OCI-LY7 (cell line): Measurements from ENCODE around the gene SLC16A12. TPM values are rescaled to one million over a fixed set of nuclear protein-coding genes. Genes with fewer than 3 reads are reported as not detected.

ENCODE experiments used
- BruUV-seq: library from RNA; stranded (reverse); fragments of 400-500 nt; replicated peaks from 2 replicates; lab custom pipeline; 2021; lab: Mats Ljungman, UMichigan
- CTCF ChIA-PET: fragments of 300-600 bp; sonication (Branson Sonifier 250); formaldehyde crosslinking; loops from one replicate; lab custom pipeline; 2022; ENCODE audit warnings: antibody characterized with exemption; ENCODE audit not compliant: unreplicated experiment; lab: Charles Lee
- POLR2A ChIA-PET: fragments of 300-600 bp; sonication (Branson Sonifier 250); formaldehyde crosslinking; loops from one replicate; lab custom pipeline; 2022; ENCODE audit warnings: antibody characterized with exemption; lab: Charles Lee
- DNase-seq: peaks from one replicate; pipeline ENCODE4 v3.0.0-alpha.2; 2015; ENCODE audit warnings: low spot score
- H2AFZ ChIP-seq: fragments of 200-600 bp; sonication (generic), shearing (Covaris generic); 2 replicates; pipeline ENCODE4 v1.6.1; 2014; ENCODE audit warnings: mild to moderate bottlenecking, antibody characterized with exemption, low read length, moderate library complexity
- H3K27ac ChIP-seq: fragments of 200-600 bp; sonication (generic); 2 replicates; pipeline ENCODE4 v1.5.1; 2014; ENCODE audit warnings: mixed run types, low read depth, mild to moderate bottlenecking, moderate library complexity, low read length, inconsistent platforms; ENCODE audit not compliant: poor library complexity, severe bottlenecking
- H3K36me3 ChIP-seq: fragments of 200-600 bp; sonication (generic); 2 replicates; pipeline ENCODE4 v1.6.1; 2014; ENCODE audit warnings: mild to moderate bottlenecking, antibody characterized with exemption, low read length, moderate library complexity, mixed read lengths; ENCODE audit not compliant: insufficient read depth
- H3K4me1 ChIP-seq: fragments of 200-600 bp; sonication (generic); 2 replicates; pipeline ENCODE4 v1.5.1; 2014; ENCODE audit warnings: mild to moderate bottlenecking, low read length; ENCODE audit not compliant: insufficient read depth, poor library complexity, severe bottlenecking
- H3K4me2 ChIP-seq: fragments of 200-600 bp; sonication (generic); 2 replicates; pipeline ENCODE4 v1.6.1; 2014; ENCODE audit warnings: mild to moderate bottlenecking, low read length
- H3K4me3 ChIP-seq: fragments of 200-600 bp; sonication (generic); 2 replicates; pipeline ENCODE4 v1.5.1; 2014; ENCODE audit warnings: mild to moderate bottlenecking, low read depth, low read length; ENCODE audit not compliant: poor library complexity, severe bottlenecking
- H3K79me2 ChIP-seq: fragments of 200-600 bp; sonication (generic); 2 replicates; pipeline ENCODE4 v1.6.1; 2016; ENCODE audit warnings: low read depth, mild to moderate bottlenecking, low read length, moderate library complexity, mixed read lengths; ENCODE audit not compliant: insufficient read depth
- H3K9me2 ChIP-seq: fragments of 200-600 bp; sonication (generic); 2 replicates; pipeline ENCODE4 v1.6.1; 2016; ENCODE audit warnings: mild to moderate bottlenecking, low read length, mixed read lengths; ENCODE audit not compliant: insufficient read depth
- H3K9me3 ChIP-seq: fragments of 200-600 bp; sonication (generic); 2 replicates; pipeline ENCODE4 v1.6.1; 2014; ENCODE audit warnings: mild to moderate bottlenecking, mixed run types, low read length, mixed read lengths
- H4K20me1 ChIP-seq: fragments of 200-600 bp; sonication (generic); 2 replicates; pipeline ENCODE4 v1.6.1; 2014; ENCODE audit warnings: mild to moderate bottlenecking, antibody characterized with exemption, low read length, moderate library complexity, mixed read lengths; ENCODE audit not compliant: insufficient read depth
- EZH2phosphoT487 ChIP-seq: fragments of 200-600 bp; sonication (generic); IDR thresholded peaks from 2 replicates; pipeline ENCODE4 v1.6.1; 2018; ENCODE audit warnings: low read depth, borderline replicate concordance, mild to moderate bottlenecking, mixed run types, antibody characterized with exemption, low read length, moderate library complexity, mixed read lengths
- intact Hi-C: fragments of 100-400 bp; cut with micrococcal nuclease; formaldehyde crosslinking; loops from one replicate; pipeline ENCODE4 v1.10.0; 2022; ENCODE audit not compliant: unreplicated experiment
- total RNA-seq, 2 experiments: library from RNA; depleted of rRNA in 1 of 2; stranded (reverse); fragments of >200 nt in 1 of 2; shearing (Covaris generic) in 1 of 2; gene quantifications; 2 replicates each; pipeline ENCODE4 v1.2.3, GENCODE V29; 2014 to 2022
- TF ChIP-seq, protein P1 (sequence below): fragments of 200-600 bp; sonication (generic); conservative IDR thresholded peaks from 2 replicates; pipeline ENCODE4 v1.5.1; 2014; ENCODE audit warnings: mild to moderate bottlenecking, antibody characterized with exemption, low read length, moderate library complexity, mixed read lengths

Gene SLC16A12
- total RNA-seq, 2 experiments from 2014 or later = not detected

DNA sequence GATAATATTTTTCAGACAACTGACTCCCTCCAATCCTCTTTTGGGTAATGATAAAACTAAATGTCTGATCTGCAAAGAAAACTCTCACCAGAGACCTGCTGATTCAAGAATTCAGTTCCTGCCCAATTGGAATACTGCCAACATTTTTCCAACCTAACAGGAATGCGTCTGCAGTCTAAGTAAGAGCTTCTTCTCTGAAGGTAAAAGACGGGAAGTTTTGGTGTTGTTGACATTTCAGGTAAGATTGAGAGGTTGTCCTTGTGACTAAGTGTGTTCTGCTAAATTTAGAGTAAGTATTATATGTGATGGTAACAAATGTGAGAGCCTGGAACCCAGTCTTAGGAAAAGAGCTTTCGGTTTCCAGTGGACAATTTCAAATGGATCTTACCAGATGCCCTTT, 103.4 kb downstream of the SLC16A12 start:
- Histone ChIP-seq H3K27ac (no peak overlapping the region), H3K9me3 (no peaks in the 10 kb centered on the region), H3K9me2 (no peaks in the 10 kb centered on the region), H3K4me3 (no peak overlapping the region), H2AFZ (no peak overlapping the region), H3K36me3 (no peaks in the 10 kb centered on the region), H3K4me1 (no peaks in the 10 kb centered on the region), H3K4me2 (no peak overlapping the region), H4K20me1 (no peaks in the 10 kb centered on the region), H3K79me2 (no peaks in the 10 kb centered on the region)
- ChIA-PET POLR2A (interaction anchor here (0.6 to 1.0 kb wide), 3 partner anchors 18 to 734 kb away, joined by 3 read pairs; partner anchors contain the start of gene IFIT5), CTCF (no interaction called here)
- intact Hi-C loops = no loop called here
- TF ChIP-seq, protein P1, sequence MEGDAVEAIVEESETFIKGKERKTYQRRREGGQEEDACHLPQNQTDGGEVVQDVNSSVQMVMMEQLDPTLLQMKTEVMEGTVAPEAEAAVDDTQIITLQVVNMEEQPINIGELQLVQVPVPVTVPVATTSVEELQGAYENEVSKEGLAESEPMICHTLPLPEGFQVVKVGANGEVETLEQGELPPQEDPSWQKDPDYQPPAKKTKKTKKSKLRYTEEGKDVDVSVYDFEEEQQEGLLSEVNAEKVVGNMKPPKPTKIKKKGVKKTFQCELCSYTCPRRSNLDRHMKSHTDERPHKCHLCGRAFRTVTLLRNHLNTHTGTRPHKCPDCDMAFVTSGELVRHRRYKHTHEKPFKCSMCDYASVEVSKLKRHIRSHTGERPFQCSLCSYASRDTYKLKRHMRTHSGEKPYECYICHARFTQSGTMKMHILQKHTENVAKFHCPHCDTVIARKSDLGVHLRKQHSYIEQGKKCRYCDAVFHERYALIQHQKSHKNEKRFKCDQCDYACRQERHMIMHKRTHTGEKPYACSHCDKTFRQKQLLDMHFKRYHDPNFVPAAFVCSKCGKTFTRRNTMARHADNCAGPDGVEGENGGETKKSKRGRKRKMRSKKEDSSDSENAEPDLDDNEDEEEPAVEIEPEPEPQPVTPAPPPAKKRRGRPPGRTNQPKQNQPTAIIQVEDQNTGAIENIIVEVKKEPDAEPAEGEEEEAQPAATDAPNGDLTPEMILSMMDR = no peak
- no peak for TF ChIP-seq EZH2phosphoT487
- no TSS peak for BruUV-seq
- no peak for DNase-seq

DNA sequence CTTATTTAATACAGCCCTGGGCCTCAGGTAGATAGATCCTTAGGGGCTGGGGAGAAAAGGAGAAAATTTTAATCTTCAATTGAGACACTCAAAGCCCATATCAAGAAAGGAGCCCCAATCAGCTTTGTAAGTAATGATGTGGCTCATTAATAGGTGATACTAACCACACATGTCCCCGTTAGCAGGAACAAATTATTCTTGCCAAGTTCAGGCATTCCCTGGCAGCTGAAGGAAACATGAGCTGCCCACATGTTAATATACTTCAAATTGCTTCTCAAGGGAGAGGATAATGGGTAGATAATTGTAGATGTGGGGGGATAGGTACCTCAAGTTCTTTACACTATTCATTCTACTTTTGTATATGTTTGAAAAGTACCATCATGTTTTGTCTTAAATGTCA, 106.5 kb downstream of the SLC16A12 start:
- no peaks in the 10 kb centered on the region for H3K4me1 ChIP-seq
- no peaks in the 10 kb centered on the region for H3K36me3 ChIP-seq
- no peak overlapping the region for H2AFZ ChIP-seq
- H3K79me2 ChIP-seq = no peaks in the 10 kb centered on the region
- no peaks in the 10 kb centered on the region for H3K9me2 ChIP-seq
- no TSS peak for BruUV-seq
- ChIA-PET POLR2A (interaction anchor here (0.7 to 1.1 kb wide), 2 partner anchors 10 to 315 kb away, joined by 3 read pairs; no protein-coding TSS in a partner anchor), CTCF (no interaction called here)
- H3K4me3 ChIP-seq = no peak overlapping the region
- intact Hi-C loops = loop anchor here (5.0 kb wide), 1 partner anchor 363 kb away; no protein-coding TSS in a partner anchor
- DNase-seq = no peak
- no peak overlapping the region for H3K4me2 ChIP-seq
- no peak overlapping the region for H3K27ac ChIP-seq
- TF ChIP-seq EZH2phosphoT487 = no peak
- TF ChIP-seq, protein P1 = no peak
- no peaks in the 10 kb centered on the region for H3K9me3 ChIP-seq
- no peaks in the 10 kb centered on the region for H4K20me1 ChIP-seq

DNA sequence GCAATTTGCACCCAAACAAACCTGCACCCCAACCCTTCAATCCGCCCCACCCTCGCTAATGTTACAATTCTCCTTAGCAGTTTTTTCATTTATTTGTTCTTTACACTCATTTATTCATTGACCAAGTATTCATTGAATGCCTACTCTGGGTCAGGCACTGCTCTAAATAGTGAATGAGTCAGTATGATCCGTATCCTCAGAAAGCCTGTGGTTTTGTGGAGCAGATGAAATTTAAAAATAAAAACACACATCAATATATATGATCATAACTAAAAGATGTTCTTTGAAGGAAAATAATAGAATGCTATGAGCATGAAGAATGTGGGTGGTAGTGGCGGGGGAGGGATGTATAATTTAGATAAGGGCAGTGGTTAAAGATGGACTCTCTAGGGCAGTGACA, 107.8 kb downstream of the SLC16A12 start:
- intact Hi-C loops = loop anchor here (5.0 kb wide), 1 partner anchor 365 kb away; no protein-coding TSS in a partner anchor
- Histone ChIP-seq H3K4me1 (no peaks in the 10 kb centered on the region), H3K4me3 (no peak overlapping the region), H4K20me1 (no peaks in the 10 kb centered on the region), H3K4me2 (no peak overlapping the region), H3K36me3 (no peaks in the 10 kb centered on the region), H2AFZ (no peak overlapping the region), H3K9me2 (no peaks in the 10 kb centered on the region), H3K27ac (no peak overlapping the region), H3K9me3 (no peaks in the 10 kb centered on the region), H3K79me2 (no peaks in the 10 kb centered on the region)
- TF ChIP-seq, protein P1 = no peak
- no peak for TF ChIP-seq EZH2phosphoT487
- ChIA-PET POLR2A (interaction anchor here (0.6 kb wide), 1 partner anchor 210 kb away, joined by 3 read pairs; no protein-coding TSS in a partner anchor), CTCF (no interaction called here)
- no TSS peak for BruUV-seq
- DNase-seq = no peak
